ENCODE results near the gene NAIF1.

The NAIF1 gene

DNA sequence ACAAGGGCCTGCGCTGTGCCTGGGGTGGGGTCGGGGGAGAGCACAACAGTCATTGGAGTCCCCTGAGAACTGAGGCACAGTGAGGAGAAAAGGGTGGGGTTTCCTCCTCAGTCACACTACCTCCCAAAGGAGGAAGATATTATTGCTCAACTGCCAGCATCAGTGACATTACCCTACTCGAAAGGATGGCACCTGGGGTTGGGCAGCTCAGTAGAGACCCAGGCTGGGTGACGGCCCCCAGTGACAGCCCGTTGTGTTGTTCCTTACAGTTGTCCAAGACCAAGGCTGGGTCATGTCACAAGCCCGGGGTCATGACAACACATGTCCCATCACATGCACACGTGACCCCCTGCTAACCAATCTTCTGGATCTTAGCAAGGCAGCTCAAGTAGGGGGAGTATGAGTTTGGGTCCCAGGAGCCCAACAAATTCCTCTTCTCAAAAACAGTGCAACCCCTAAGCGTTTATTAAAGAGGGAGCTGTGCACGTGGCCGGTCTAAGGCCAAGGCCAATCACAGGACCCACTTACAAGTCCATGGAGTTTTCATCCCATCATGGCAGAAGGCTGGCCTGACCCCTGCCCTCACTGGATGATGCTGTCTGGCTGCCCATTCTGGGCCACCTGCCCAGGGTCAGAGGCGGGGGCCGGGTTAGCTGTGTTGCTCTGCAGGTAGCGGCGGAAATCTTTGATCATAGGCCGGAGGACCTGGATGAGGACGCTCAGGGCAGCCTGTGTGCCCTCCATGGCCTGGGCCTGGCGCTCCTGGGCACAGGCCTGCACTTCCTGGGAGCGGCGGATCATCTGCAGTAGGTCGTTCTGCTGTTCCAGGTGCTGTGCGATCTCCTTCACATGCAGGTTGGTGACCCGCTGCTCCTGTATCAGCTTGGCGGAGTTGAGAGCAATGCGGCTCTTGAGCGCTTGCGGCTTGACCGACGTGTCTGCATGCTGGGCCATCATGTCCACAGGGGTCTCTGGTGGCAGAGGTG is 4.0 kb downstream of the NAIF1 start:
- no peak for DNase-seq (ENCODE audit: low read depth)
- H3K4me3 ChIP-seq (ENCODE audit: control insufficient read depth, low read depth, low read length) = no peak overlapping the region
- TF ChIP-seq CTCF (IDR thresholded peaks at IDR 0.05; ENCODE audit: control insufficient read depth, insufficient read depth, low read depth, low read length, missing control alignments) = no peak

GRCh38 chr9:128062279-128062678 is 4.8 kb downstream of the NAIF1 start:
- DNase-seq (ENCODE audit: low read depth) = no peak
- TF ChIP-seq CTCF (IDR thresholded peaks at IDR 0.05; ENCODE audit: control insufficient read depth, insufficient read depth, low read depth, low read length, missing control alignments) = no peak
- no peak overlapping the region for H3K4me3 ChIP-seq (ENCODE audit: control insufficient read depth, low read depth, low read length)

DNA sequence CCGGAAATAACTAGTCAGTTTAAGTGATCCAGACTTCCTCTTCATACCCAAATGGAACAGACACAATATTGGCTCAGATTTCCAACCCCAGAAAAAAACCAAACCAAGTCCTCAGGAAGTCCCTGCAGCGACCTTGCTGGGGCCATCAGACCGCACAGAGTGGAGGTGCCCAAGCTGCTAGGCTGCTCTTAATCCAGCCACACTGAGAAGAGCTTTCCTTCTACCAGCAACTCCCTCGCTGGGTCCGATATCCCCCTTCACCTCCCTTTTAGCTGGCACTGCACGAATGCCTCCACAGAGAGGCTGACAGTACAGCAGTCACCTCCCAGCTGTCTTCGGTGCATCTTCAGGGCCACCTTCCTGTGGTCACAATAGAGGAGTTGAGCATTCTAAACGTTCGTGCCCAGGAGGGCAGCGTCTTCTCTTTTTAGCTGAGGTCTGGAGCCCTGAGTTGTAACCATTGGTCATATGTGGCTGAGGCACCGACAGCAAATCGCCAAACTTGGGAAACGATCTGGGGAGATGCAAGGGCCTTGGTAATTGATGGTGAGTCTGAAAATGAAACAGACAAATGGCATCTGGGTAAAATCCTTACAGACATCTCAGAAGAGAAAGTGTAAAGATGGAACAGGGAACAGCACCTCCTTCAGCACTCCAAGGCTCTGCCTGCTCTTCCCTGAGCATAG is 5.7 kb downstream of the NAIF1 start:
- H3K4me3 ChIP-seq (ENCODE audit: control insufficient read depth, low read depth, low read length) = no peak overlapping the region
- TF ChIP-seq CTCF (IDR thresholded peaks at IDR 0.05; ENCODE audit: control insufficient read depth, insufficient read depth, low read depth, low read length, missing control alignments) = no peak
- DNase-seq (ENCODE audit: low read depth) = no peak

DNA sequence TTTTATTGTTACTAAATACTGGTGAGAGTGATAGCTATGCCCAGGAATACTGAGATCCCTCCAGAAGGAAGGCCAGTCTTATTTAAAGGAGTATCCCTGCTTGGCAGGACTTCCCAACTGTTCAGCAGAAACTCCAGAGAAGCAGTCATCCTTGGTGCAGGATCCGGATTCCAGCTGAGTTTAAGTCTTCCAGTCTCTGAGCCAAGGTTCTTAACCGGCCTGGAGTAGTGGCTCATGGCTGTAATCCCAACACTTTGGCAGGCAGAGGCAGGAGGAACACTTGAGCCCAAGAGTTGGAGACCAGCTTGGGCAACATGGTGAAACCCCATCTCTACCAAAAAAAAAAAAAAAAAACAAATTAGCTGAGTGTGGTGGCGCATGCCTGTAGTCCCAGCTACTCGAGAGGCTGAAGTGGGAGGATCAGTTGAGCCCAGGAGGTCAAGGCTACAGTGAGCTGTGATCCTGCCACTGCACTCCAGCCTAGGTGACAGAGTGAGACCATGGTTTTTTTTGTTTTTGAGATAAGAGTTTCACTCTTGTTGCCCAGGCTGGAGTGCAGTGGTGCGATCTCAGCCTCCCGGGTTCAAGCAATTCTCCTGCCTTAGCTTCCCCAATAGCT is 7.6 kb downstream of the NAIF1 start:
- TF ChIP-seq CTCF (IDR thresholded peaks at IDR 0.05; ENCODE audit: control insufficient read depth, insufficient read depth, low read depth, low read length, missing control alignments) = no peak
- no peak overlapping the region for H3K4me3 ChIP-seq (ENCODE audit: control insufficient read depth, low read depth, low read length)
- DNase-seq (ENCODE audit: low read depth) = no peak

DNA sequence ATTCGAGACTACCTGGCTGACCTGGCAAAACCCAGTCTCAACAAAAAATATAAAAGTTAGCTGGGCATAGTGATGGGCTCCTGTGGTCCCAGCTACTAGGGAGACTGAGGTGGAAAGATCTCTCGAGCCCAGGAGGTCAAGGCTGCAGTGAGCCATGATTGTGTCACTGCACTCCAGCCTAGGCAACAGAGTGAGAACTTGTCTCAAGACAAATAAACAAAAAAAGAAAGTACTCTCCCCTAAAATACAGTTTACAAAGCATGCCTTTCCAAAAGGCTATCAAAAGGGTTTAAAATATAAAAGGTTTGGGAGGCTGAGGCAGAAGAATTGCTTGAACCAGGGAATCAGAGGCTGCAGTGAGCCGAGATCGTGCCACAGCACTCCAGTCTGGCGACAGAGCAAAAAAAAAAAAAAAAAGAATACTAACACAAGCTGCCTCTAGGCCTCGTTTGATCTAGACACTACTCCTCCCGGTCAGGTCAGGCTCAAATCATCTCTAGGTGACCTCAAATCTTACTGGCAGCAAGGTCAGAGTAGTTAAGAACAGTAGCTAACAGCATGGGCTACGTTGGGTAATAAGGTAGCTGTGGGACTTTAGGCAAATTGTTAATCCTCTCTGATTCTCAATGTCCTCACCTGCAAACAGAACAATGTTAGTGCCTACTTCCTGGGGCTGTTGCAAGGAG is 9.3 kb downstream of the NAIF1 start:
- H3K4me3 ChIP-seq (ENCODE audit: control insufficient read depth, low read depth, low read length) = no peak overlapping the region
- TF ChIP-seq CTCF (IDR thresholded peaks at IDR 0.05; ENCODE audit: control insufficient read depth, insufficient read depth, low read depth, low read length, missing control alignments) = no peak
- no peak for DNase-seq (ENCODE audit: low read depth)

Measured in AG09309 (cell line).